GM18870 (cell line): Measurements from ENCODE around the gene APOL6.
"Not testable (repeated sequence)": the region's sequence is repeated elsewhere in the genome, so short reads cannot be mapped to it uniquely, and the experiment has no call there.

ENCODE experiments used
- ATAC-seq: cut with Tn5 transposase; IDR thresholded peaks from one replicate; pipeline ENCODE4 v1.9.1; 2021; ENCODE audit warnings: moderate library complexity; ENCODE audit not compliant: unreplicated experiment

APOL6 gene

GRCh38 chr22:35617137-35617755 is 31.0 kb upstream of the APOL6 start, which contains the start of gene MB:
Gene MB, minus strand, starts transcription at chr22:35617329. Its CDS starts 72 bp downstream, at chr22:35617257.
- ATAC-seq, result no peak

DNA sequence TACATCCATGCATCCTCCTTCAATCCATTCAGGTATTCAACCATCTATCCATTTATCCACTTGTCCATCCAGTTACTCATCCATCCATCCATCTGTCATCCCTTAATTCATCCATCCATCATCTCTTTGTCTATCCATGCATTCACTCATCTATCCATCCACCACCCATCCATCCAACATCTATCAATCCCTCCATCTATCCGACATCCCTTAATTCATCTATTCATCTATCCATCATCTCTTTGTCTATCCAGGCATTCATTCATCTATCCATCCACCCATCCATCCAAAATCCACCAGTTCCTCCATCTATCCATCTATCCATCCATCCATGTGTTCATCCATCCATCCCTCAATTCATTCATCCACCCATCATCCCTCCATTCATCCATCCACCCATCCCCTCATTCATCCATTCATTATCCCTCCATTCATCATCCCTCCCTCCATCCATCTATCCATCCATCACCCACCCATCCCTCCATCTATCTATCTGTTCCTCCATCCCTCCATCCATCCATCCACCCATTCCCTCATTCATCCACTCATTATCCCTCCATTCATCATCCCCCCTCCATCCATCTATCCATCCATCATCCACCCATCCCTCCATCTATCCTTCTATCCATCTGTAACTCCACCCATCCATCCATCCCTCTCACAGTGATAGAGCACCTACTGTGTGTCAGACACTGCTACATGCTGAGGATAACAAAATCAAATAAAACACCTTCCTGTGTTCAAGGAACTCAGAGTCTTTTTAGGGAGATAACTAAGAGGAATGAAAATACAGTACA is 29.6 kb upstream of the APOL6 start:
- no peak for ATAC-seq

DNA sequence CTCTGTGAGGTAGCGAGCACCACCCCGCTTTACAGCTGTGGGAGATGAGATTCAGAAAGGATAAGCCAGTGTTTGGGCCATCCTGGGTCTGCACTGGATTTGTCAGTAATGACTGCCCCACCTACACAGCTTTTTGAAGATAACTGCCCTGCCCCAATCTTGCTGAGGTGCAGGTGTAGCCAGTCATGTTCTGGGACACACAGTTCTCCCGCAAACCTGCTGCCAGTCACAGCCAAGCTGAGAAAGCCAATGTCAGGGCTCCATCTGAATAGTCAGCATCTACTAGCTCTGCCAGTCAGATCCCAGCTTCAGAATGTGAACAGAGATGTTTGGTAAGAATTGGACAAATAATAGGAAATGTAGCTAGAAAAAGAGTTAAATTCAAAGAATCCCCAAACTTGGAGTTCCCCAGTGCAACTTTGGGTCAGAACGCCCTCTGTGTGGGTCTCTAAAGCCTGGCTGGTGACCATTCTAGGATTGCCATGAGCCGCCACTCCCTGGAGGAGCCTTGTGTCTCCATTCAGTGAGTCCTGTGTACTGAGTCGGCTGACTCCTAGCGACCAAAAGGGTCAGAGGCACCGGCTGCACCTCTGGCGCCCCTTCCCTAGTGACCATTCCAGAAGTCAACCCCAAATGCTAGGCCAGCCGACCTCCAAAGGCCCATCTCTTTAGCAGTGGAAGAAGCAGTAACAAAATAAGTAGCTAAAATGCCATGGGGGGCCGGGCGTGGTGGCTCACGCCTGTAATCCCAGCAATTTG is 28.7 kb upstream of the APOL6 start:
- ATAC-seq, result no peak

- ATAC-seq, result no peak
Measured at GRCh38 chr22:35620624-35621251, 27.5 kb upstream of the APOL6 start.

- ATAC-seq, result no peak
Measured at GRCh38 chr22:35621451-35621850, 26.8 kb upstream of the APOL6 start.

GRCh38 chr22:35622191-35622913 is 25.9 kb upstream of the APOL6 start:
- no peak for ATAC-seq

DNA sequence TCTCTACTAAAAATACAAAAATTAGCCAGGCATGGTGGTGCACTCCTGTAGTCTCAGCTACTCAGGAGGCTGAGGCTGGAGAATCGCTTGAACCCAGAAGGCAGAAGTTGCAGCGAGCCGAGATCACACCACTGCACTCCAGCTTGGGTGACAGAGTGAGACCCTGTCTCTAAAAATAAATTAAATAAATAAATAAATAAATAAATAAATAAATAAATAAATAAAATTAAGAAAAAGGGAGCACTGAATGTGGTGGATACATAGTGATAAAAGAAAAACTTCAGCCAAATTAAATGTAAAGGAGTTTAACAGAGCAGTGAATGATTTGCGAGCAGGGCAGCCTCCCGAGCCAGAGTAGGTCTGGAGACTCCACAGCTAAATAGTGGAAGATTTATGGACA is 24.4 kb upstream of the APOL6 start:
- ATAC-seq, result not testable (repeated sequence)

GRCh38 chr22:35624547-35624946 is 23.7 kb upstream of the APOL6 start:
- ATAC-seq, result no peak

GRCh38 chr22:35625763-35626432 is 22.3 kb upstream of the APOL6 start:
- no peak for ATAC-seq

- ATAC-seq, result no peak
Measured at GRCh38 chr22:35627267-35628041, 20.8 kb upstream of the APOL6 start.

DNA sequence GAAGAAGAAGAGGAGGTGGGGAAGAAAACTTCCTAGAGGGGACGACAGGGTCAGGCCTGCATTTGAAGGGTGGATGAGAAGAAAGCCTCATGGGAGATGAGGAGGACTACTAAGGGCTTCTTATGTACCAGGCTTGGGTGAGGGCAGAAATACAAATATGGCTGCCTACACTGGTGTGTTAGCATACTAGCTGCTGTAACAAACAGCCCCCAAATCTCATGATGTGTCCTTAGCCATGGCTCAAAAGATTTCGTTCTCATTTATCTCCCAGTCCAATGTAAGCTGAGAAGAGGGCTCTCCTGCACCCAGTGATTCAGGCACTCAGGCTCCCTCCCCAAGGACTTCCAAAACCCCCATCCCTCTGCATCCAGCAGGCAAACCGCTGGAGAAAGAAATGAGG is 19.5 kb upstream of the APOL6 start:
- ATAC-seq, result no peak

DNA sequence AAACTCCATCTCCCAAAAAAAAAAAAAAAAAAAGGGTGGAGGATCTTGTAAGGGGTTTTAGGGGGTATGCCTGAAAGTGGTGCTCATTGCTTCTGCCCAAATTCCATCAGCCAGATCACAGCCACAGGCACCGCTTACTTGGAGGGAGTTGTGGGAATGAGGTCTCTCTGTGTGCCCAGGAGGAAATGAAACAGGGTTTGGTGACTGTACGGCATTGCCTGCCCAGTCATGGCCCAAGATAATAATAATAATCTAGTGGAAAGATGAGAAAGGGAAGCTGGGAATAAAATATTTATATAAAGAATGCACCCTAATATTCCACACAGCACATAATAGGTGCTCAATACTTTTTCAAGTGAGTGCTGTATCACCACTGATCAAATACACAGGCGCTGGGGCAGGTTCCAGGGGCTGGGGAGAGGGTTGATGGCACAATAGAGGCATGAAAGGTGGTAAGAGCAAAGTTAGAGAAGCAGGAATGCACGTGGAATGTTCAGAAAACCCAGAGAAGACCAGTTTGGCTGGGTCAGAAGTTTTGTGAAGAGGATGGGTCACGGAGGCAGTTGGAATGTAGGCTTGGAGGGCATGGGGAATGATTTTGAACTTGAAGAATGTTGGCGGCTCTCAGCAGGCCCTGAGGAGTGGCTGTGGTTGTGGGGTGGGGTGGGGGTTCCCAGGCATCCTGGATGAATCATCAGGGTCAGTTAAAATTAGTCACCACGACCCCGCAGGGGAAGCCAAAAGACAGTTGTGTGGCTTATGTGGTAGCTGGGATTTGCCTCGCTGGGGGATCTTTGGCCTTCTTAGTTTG is 18.6 kb upstream of the APOL6 start:
- ATAC-seq, result no peak

GRCh38 chr22:35630387-35630793 is 17.9 kb upstream of the APOL6 start:
- no peak for ATAC-seq

- ATAC-seq, result no peak
Measured at GRCh38 chr22:35630891-35631290, 17.4 kb upstream of the APOL6 start.

DNA sequence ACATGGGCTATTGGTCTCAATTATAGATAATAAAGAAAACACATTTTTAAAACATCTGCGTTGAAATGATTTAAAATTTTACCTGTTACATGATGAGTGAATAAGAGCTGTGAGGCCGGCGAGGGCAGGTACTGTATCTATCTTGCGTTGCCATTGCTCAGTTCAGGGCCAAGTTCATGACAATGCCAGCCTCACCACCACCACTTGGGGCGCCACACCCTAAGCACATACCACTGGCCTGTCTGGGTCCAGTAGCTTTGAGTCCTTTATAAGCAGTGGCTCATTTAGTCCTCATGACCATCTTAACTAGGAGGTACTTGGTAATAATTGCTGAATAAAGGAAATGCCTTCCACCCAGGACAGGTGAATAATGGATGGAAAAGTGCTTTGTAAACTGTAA is 16.6 kb upstream of the APOL6 start:
- no peak for ATAC-seq

DNA sequence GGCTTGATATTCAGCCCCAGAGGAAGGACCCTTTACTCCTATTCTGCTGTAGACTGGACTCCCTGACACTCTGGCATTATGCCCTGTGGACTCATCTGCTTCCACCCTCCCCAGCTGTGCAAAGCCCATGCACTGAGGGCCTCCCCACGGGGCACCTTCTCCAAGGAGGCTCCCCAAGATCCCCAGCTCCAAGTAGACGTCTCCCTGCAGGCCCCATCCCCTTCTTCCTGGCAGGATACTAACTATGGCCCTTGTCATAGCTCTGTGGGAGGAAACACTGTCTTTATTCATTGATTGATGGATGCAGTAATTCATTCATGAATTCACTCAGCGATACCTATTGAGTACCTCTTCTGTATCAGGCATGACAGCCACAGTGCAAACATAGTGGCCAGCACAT is 15.3 kb upstream of the APOL6 start:
- no peak for ATAC-seq

- no peak for ATAC-seq
Measured at GRCh38 chr22:35633520-35633919, 14.7 kb upstream of the APOL6 start.

- no peak for ATAC-seq
Measured at GRCh38 chr22:35634015-35634414, 14.2 kb upstream of the APOL6 start.
